ENCODE measurements around the gene IHH.

DNA sequence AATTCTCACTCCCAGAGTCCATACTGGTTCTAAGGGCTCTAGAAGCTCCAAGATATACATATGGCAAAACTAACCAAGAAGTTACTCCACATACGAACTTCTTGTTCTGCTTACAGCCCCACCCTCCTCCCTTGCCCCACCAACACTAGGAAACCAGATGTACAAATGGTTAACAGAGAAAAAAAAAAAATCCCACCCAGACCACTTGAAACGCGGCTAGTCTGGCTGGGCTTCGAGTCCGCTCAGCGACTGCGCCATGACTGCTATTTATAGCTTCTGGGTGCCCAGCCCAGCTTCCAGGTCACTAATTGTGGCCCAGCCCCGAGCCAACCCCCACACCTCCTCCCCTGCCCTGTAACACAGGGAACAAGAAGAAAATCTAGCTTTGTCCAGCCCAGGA, 47.0 kb upstream of the IHH start:
- TF ChIP-seq, protein P1, sequence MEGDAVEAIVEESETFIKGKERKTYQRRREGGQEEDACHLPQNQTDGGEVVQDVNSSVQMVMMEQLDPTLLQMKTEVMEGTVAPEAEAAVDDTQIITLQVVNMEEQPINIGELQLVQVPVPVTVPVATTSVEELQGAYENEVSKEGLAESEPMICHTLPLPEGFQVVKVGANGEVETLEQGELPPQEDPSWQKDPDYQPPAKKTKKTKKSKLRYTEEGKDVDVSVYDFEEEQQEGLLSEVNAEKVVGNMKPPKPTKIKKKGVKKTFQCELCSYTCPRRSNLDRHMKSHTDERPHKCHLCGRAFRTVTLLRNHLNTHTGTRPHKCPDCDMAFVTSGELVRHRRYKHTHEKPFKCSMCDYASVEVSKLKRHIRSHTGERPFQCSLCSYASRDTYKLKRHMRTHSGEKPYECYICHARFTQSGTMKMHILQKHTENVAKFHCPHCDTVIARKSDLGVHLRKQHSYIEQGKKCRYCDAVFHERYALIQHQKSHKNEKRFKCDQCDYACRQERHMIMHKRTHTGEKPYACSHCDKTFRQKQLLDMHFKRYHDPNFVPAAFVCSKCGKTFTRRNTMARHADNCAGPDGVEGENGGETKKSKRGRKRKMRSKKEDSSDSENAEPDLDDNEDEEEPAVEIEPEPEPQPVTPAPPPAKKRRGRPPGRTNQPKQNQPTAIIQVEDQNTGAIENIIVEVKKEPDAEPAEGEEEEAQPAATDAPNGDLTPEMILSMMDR (IDR thresholded peaks at IDR 0.05 in 2 of 3, conservative IDR thresholded peaks at IDR 0.05 in 1 of 3; ENCODE audit: borderline replicate concordance in 1 of 3, insufficient read depth in 1 of 3, low read depth in 2 of 3, low read length in 2 of 3): no peak
- TF ChIP-seq EZH2 (IDR thresholded peaks at IDR 0.05) (no peak), POLR2AphosphoS5 (IDR thresholded peaks at IDR 0.05; ENCODE audit: low read depth, low read length) (no peak), YY1 (IDR thresholded peaks at IDR 0.05; ENCODE audit: extremely low read depth, insufficient replicate concordance, low read depth, low read length) (no peak), TCF7L2 (IDR thresholded peaks at IDR 0.05; ENCODE audit: borderline replicate concordance, extremely low read depth, insufficient read depth, insufficient read length) (no peak), JUND (IDR thresholded peaks at IDR 0.05) (no peak), POLR2A (IDR thresholded peaks at IDR 0.05; ENCODE audit: borderline replicate concordance, extremely low read depth, insufficient read depth, insufficient read length) (no peak), SRF (IDR thresholded peaks at IDR 0.05; ENCODE audit: low read depth) (no peak), ELF1 (IDR thresholded peaks at IDR 0.05; ENCODE audit: borderline replicate concordance, low read depth) (no peak)
- TF ChIP-seq, protein P2, sequence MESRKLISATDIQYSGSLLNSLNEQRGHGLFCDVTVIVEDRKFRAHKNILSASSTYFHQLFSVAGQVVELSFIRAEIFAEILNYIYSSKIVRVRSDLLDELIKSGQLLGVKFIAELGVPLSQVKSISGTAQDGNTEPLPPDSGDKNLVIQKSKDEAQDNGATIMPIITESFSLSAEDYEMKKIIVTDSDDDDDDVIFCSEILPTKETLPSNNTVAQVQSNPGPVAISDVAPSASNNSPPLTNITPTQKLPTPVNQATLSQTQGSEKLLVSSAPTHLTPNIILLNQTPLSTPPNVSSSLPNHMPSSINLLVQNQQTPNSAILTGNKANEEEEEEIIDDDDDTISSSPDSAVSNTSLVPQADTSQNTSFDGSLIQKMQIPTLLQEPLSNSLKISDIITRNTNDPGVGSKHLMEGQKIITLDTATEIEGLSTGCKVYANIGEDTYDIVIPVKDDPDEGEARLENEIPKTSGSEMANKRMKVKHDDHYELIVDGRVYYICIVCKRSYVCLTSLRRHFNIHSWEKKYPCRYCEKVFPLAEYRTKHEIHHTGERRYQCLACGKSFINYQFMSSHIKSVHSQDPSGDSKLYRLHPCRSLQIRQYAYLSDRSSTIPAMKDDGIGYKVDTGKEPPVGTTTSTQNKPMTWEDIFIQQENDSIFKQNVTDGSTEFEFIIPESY (IDR thresholded peaks at IDR 0.05; ENCODE audit: extremely low read depth, insufficient replicate concordance, low read length): no peak
